ENCODE results near the gene STAT3.

- TF ChIP-seq FOXM1 (IDR thresholded peaks at IDR 0.05; ENCODE audit: borderline replicate concordance): no peak
- no peak for TF ChIP-seq FOXK2 (IDR thresholded peaks at IDR 0.05)
- TF ChIP-seq SUZ12 (IDR thresholded peaks at IDR 0.05): no peak
- TF ChIP-seq NFRKB (IDR thresholded peaks at IDR 0.05): no peak
- TF ChIP-seq SP1 (IDR thresholded peaks at IDR 0.05): no peak
- no peak for TF ChIP-seq TARDBP (IDR thresholded peaks at IDR 0.05)
- no peak for TF ChIP-seq CTBP1 (IDR thresholded peaks at IDR 0.05; ENCODE audit: borderline replicate concordance)
These were observed 53.6 kb downstream of the STAT3 start for GRCh38 chr17:42334677-42335076.

Data from HEK293T (cell line).